NCI-H1694 treated with DMSO at 0.1 percent for 48 hours (cell line): ENCODE results near the gene NEURL1B.

Experiments used
- DNase-seq: peaks from one replicate; lab custom pipeline; 2025; lab: John Stamatoyannopoulos, UW

The NEURL1B gene

GRCh38 chr5:172678902-172679301 is 37.8 kb downstream of the NEURL1B start:
- DNase-seq, result no peak

- no peak for DNase-seq
These were observed 38.7 kb downstream of the NEURL1B start for GRCh38 chr5:172679628-172680212.

- DNase-seq, result no peak
These were observed 39.9 kb downstream of the NEURL1B start for GRCh38 chr5:172680921-172681320.

GRCh38 chr5:172681421-172681820 is 40.4 kb downstream of the NEURL1B start:
- DNase-seq, result no peak

GRCh38 chr5:172683264-172683644 is 42.2 kb downstream of the NEURL1B start:
- no peak for DNase-seq

GRCh38 chr5:172683645-172684471 is 42.8 kb downstream of the NEURL1B start:
- no peak for DNase-seq

- DNase-seq, result no peak
These were observed 44.0 kb downstream of the NEURL1B start for GRCh38 chr5:172685091-172685490.

- no peak for DNase-seq
These were observed 45.0 kb downstream of the NEURL1B start for GRCh38 chr5:172686111-172686510.

GRCh38 chr5:172686539-172687390 is 45.7 kb downstream of the NEURL1B start:
- no peak for DNase-seq

GRCh38 chr5:172687940-172688339 is 46.9 kb downstream of the NEURL1B start:
- no peak for DNase-seq

GRCh38 chr5:172688349-172689217 is 47.5 kb downstream of the NEURL1B start:
- DNase-seq, result no peak

- DNase-seq, result no peak
These were observed 48.1 kb downstream of the NEURL1B start for GRCh38 chr5:172689218-172689572.

GRCh38 chr5:172689801-172690200 is 48.7 kb downstream of the NEURL1B start:
- DNase-seq, result no peak

- DNase-seq, result no peak
These were observed 49.4 kb downstream of the NEURL1B start for GRCh38 chr5:172690258-172691075.

- no peak for DNase-seq
These were observed 50.8 kb downstream of the NEURL1B start for GRCh38 chr5:172691886-172692285.

- no peak for DNase-seq
These were observed 51.4 kb downstream of the NEURL1B start for GRCh38 chr5:172692451-172692850.

- DNase-seq, result no peak
These were observed 51.9 kb downstream of the NEURL1B start for GRCh38 chr5:172692981-172693380.

- DNase-seq, result no peak
These were observed 53.0 kb downstream of the NEURL1B start for GRCh38 chr5:172694061-172694460.

GRCh38 chr5:172694541-172694940 is 53.5 kb downstream of the NEURL1B start:
- no peak for DNase-seq

GRCh38 chr5:172695232-172696054 is 54.4 kb downstream of the NEURL1B start:
- no peak for DNase-seq
